Heart right ventricle (tissue), 16 donors: ENCODE results near the gene ATPAF1. TPM values are rescaled to one million over a fixed set of nuclear protein-coding genes. Genes with fewer than 3 reads are reported as not detected.

Source experiments
- ATAC-seq, 8 donors: fragments of 200-7000 bp; cut with Tn5 transposase; one replicate each; pipeline ENCODE4 v1.9.1; 2020; ENCODE audit warnings: mild to moderate bottlenecking in 8 of 8, moderate library complexity in 8 of 8, moderate number of reproducible peaks in 1 of 8
- DNase-seq, 2 donors: peaks; one replicate each; pipeline ENCODE4 v3.0.0-alpha.2; 2020
- H3K27ac ChIP-seq, 10 donors: fragments of 200-600 bp; sonication (generic) in 2 of 10; one replicate each; pipeline versions ENCODE4 v1.5.0 to v1.8.0; 2020 to 2022; ENCODE audit warnings: mild to moderate bottlenecking in 3 of 10
- H3K27me3 ChIP-seq, 7 donors: fragments of 200-600 bp; one replicate each; pipeline ENCODE4 v1.8.0; 2021 to 2022; ENCODE audit warnings: mild to moderate bottlenecking in 2 of 7
- H3K36me3 ChIP-seq, 9 donors: fragments of 200-600 bp; sonication (generic) in 1 of 9; one replicate each; pipeline versions ENCODE4 v1.5.0 to v1.8.0; 2020 to 2022; ENCODE audit warnings: mild to moderate bottlenecking in 2 of 9
- H3K4me1 ChIP-seq, 9 donors: fragments of 200-600 bp; sonication (generic) in 1 of 9; one replicate each; pipeline versions ENCODE4 v1.5.0 to v1.8.0; 2020 to 2022; ENCODE audit warnings: mild to moderate bottlenecking in 4 of 9
- H3K4me3 ChIP-seq, 10 donors: fragments of 200-600 bp; sonication (generic) in 2 of 10; one replicate each; pipeline versions ENCODE4 v1.5.0 to v1.8.0; 2020 to 2022; ENCODE audit warnings: mild to moderate bottlenecking in 7 of 10, moderate library complexity in 2 of 10
- H3K9me3 ChIP-seq, 11 donors: fragments of 200-600 bp in 10 of 11; sonication (generic) in 2 of 11; one replicate each; pipeline versions ENCODE4 v1.5.0 to v1.8.0; 2013 to 2022; ENCODE audit warnings: mild to moderate bottlenecking in 2 of 11, control low read depth in 1 of 11, moderate library complexity in 1 of 11
- WGBS, 2 donors: extraction: QIAGEN DNeasy Blood & Tissue Kit; methylation state at CpG; one replicate each; pipeline ENCODE4 v1.1.7; 2013; ENCODE audit warnings: inconsistent platforms in 1 of 2; 5-methylcytosine and 5-hydroxymethylcytosine counted together
- intact Hi-C, 10 donors: fragments of 100-400 bp; cut with DNase I; formaldehyde crosslinking; loops; one replicate each; pipeline versions ENCODE4 v1.11.1 to v1.14.2; 2022
- polyA plus RNA-seq, 2 donors: library from polyadenylated mRNA; stranded (reverse); fragments of 200-250 nt; gene quantifications; one replicate each; pipeline ENCODE4 v1.2.3, GENCODE V29; 2013
- total RNA-seq, 10 donors: library from RNA; stranded (reverse); fragmentation: NEBNext Ultra II Directional in 3 of 10; extraction: Animal tissue kit (Norgen Biotek cat#: 25700) in 3 of 10; gene quantifications; one replicate each; pipeline versions ENCODE4 v1.2.1 to v1.2.4, GENCODE V29; 2021 to 2023
- TF ChIP-seq, protein P1 (sequence below), 9 donors: fragments of 200-600 bp; sonication (generic) in 2 of 9; IDR thresholded peaks; one replicate each; pipeline versions ENCODE4 v1.5.0 to v1.8.0; 2021 to 2022; ENCODE audit warnings: antibody characterized with exemption in 9 of 9, mild to moderate bottlenecking in 5 of 9, moderate library complexity in 1 of 9
- donor health status: Arrhythmogenic right ventricular cardiomyopathy.
- donor health status: ischemic (EF 13 %, LVEDD 7.1; RV severe dilation, severe dysfunction).
- donor health status: healthy with polysubstance abuse.
- donor health status: DM: no; HTN: yes; CAD: no.
- donor health status: DM: no; HTN: no; CAD: no.
- donor health status: ischemic (EF 25% LVEDD 6.9; RV normal size, moderate dysfunction).
- donor health status: ischemic (EF 25% LVEDD 5.7; RV mildly dilated, moderate dysfunction).
- donor health status: healthy.
- donor health status: DM: yes; HTN: yes; CAD: no.
- donor health status: Ischemic cardiomyopathy.
- donor health status: ischemic (EF 35%, LVEDD 5.7; RV mildly dilated, moderate dysfunction).
- donor health status: nonischemic (EF 11% LVEDD 7.7; RV severe dilation, severe dysfunction).
- donor health status: DM: yes; HTN: yes; CAD: no.
- donor health status: PGD.
- donor health status: ischemic (EF 29% LVEDD 5.4; RV normal size, mild dysfunction).
- donor health status: nonischemic (EF 23%, LVEDD 6.1; RV moderate dilation, normal function).

Gene ATPAF1
- total and polyA plus RNA-seq, 12 donors: 80.5 to 271 (median 195) TPM

DNA sequence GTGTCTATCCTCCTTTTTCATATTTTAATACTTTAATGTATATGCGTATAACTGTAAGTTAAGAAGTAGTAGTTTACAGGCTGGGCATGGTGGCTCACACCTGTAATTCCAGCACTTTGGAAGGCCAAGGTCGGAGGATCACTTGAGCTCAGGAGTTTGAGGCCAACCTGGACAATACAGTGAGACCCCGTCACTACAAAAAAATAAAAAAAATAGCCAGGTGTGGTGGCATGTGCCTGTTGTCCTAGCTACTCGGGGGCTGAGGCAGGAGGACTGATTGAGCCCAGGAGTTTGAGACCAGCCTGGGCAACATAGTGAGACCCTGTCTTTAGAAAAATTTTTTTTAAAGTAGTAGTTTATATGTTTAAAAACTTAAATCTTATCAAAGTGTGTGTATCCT is 22.3 kb downstream of the ATPAF1 start:
- H3K36me3 ChIP-seq: peaks cover 0 to 99% (median 38%) of the 10 kb centered on the region in 9 donors

DNA sequence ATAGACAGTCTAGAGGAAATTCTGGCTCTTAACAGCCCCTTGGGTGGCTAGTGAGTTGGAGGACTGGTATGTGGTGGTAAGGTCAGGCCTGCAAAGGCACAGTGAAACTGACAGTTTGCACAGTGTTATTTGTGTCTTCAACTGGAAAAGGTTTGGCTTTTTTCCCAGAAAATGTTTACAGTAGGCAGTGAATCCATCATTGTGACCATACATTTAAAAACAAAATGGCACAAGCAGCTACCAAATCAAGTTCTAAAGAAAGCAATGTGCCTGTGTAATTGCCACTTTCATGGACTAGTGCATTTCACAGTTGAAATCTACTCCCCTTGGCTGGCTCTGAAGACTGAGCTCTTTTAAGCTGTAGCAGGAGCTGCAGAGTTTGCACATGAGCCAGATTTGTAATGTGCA is 24.8 kb downstream of the ATPAF1 start:
- H3K4me1 ChIP-seq: peaks cover 0 to 31% (median 8%) of the 10 kb centered on the region in 9 donors
- ATAC-seq (peak in 6 of 8 donors; percentile 62 to 83 (median 71)), DNase-seq (no peak)
- TF ChIP-seq, protein P1, sequence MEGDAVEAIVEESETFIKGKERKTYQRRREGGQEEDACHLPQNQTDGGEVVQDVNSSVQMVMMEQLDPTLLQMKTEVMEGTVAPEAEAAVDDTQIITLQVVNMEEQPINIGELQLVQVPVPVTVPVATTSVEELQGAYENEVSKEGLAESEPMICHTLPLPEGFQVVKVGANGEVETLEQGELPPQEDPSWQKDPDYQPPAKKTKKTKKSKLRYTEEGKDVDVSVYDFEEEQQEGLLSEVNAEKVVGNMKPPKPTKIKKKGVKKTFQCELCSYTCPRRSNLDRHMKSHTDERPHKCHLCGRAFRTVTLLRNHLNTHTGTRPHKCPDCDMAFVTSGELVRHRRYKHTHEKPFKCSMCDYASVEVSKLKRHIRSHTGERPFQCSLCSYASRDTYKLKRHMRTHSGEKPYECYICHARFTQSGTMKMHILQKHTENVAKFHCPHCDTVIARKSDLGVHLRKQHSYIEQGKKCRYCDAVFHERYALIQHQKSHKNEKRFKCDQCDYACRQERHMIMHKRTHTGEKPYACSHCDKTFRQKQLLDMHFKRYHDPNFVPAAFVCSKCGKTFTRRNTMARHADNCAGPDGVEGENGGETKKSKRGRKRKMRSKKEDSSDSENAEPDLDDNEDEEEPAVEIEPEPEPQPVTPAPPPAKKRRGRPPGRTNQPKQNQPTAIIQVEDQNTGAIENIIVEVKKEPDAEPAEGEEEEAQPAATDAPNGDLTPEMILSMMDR (IDR thresholded peaks at IDR 0.05): no peak
- H3K9me3 ChIP-seq: peaks cover 0 to 6% (median 0%) of the 10 kb centered on the region in 11 donors
- H3K4me3 ChIP-seq: no peak overlapping the region
- peaks cover 0 to 97% (median 22%) of the 10 kb centered on the region in 9 donors for H3K36me3 ChIP-seq
- intact Hi-C loops: no loop called here
- peak overlapping the region in 8 of 10 donors; percentile 1 to 73 (median 24) for H3K27ac ChIP-seq
- no peaks in the 10 kb centered on the region for H3K27me3 ChIP-seq

More for the DNA sequence above, 22.3 kb downstream of the ATPAF1 start:
- intact Hi-C loops: no loop called here
- peaks cover 0 to 23% (median 8%) of the 10 kb centered on the region in 11 donors for H3K9me3 ChIP-seq
- H3K4me1 ChIP-seq: peaks cover 0 to 23% (median 8%) of the 10 kb centered on the region in 9 donors
- H3K27ac ChIP-seq: no peak overlapping the region
- ATAC-seq (no peak), DNase-seq (no peak)
- H3K27me3 ChIP-seq: no peaks in the 10 kb centered on the region
- WGBS, 2 donors: 97 to 99% methylated on average over 4 of the region's 4 CpGs
- H3K4me3 ChIP-seq: no peak overlapping the region
- TF ChIP-seq, protein P1 (IDR thresholded peaks at IDR 0.05): no peak

DNA sequence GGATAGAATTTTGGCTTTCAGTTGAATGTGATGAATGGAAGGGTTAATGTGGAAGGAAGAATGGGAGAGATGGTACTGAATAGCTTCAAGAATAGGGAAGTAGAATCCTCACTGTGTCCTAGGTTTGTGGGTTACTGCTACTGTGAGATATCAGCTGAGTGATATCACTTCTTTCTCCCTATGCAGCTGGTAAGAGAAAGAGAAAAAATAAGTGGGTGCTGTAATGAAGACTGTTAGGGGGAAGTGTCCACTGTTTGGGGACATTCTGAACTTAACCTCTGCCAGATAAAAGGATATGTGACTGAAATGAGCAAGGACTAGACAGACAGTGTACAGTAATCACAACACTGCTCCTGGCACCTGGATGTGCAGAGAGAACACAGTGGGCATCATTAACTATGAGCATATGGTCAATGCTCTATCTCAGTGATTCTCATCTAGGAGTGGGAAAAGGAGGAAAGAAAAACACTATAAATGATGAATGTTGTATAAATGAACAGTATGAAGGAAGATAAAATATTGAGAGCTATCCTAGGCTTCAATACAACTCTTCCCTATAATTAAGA is 26.0 kb downstream of the ATPAF1 start:
- H3K27ac ChIP-seq: peak overlapping the region in 1 of 10 donors; percentile 73

DNA sequence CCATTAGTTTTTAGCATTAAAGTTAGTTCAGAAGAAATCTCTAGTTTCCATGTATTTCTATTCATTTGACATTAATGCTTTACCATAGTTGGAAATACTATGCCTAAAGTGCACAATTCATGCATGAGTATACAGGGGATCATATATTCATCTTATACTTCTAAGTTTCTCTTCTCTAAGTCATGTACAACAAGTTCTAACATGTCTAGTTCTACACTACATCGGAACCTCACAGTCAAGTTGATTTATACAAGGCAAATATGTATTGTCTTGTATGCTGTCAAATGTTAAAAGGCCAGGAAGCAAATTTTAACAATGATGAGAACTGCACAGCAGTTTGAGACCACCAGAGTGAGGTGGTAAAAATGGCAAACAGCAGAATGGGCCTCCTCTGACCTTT is 28.6 kb downstream of the ATPAF1 start:
- H3K36me3 ChIP-seq: peaks cover 0 to 91% (median 19%) of the 10 kb centered on the region in 9 donors
- ATAC-seq (no peak), DNase-seq (no peak)
- whole genome bisulfite sequencing, 2 donors: 91 to 99% methylated on average over 1 of the region's 1 CpG
- no peaks in the 10 kb centered on the region for H3K27me3 ChIP-seq
- intact Hi-C loops: no loop called here
- peak overlapping the region in 1 of 10 donors; percentile 87 for H3K27ac ChIP-seq
- peaks cover 0 to 54% (median 17%) of the 10 kb centered on the region in 9 donors for H3K4me1 ChIP-seq
- TF ChIP-seq, protein P1 (IDR thresholded peaks at IDR 0.05): no peak
- H3K9me3 ChIP-seq: no peaks in the 10 kb centered on the region
- H3K4me3 ChIP-seq: no peak overlapping the region

More for the DNA sequence above, 26.0 kb downstream of the ATPAF1 start:
- no peaks in the 10 kb centered on the region for H3K27me3 ChIP-seq
- ATAC-seq (peak in 1 of 8 donors; percentile 14), DNase-seq (no peak)
- intact Hi-C loops: no loop called here
- H3K36me3 ChIP-seq: peaks cover 0 to 90% (median 17%) of the 10 kb centered on the region in 9 donors
- H3K4me1 ChIP-seq: peaks cover 0 to 42% (median 16%) of the 10 kb centered on the region in 9 donors
- TF ChIP-seq, protein P1 (IDR thresholded peaks at IDR 0.05): no peak
- no peak overlapping the region for H3K4me3 ChIP-seq
- no peaks in the 10 kb centered on the region for H3K9me3 ChIP-seq
